Measurements from ENCODE around the gene RPGRIP1. TPM values are rescaled to one million over a fixed set of nuclear protein-coding genes. Genes with fewer than 3 reads are reported as not detected.

RPGRIP1 gene
- total and polyA plus RNA-seq, 9 of the 15 experiments (the other 6 are each of a cell fraction or from before 2014, with no cell fraction given): 0.47 to 0.95 (median 0.65) TPM; not detected in 1

- no peak for TF ChIP-seq TAL1 (IDR thresholded peaks at IDR 0.05)
- no peak for TF ChIP-seq PRPF4 (IDR thresholded peaks at IDR 0.05; ENCODE audit: insufficient read depth, low read depth, low read length, poor library complexity, severe bottlenecking)
- TF ChIP-seq, protein P1, sequence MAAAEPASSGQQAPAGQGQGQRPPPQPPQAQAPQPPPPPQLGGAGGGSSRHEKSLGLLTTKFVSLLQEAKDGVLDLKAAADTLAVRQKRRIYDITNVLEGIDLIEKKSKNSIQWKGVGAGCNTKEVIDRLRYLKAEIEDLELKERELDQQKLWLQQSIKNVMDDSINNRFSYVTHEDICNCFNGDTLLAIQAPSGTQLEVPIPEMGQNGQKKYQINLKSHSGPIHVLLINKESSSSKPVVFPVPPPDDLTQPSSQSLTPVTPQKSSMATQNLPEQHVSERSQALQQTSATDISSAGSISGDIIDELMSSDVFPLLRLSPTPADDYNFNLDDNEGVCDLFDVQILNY (CRISPR knock-in tag; IDR thresholded peaks at IDR 0.05): no peak
- no peak for TF ChIP-seq HDAC1 (IDR thresholded peaks at IDR 0.05)
- no peak for TF ChIP-seq SNIP1 (IDR thresholded peaks at IDR 0.05; ENCODE audit: low read depth)
- TF ChIP-seq PBX2 (CRISPR knock-in tag; IDR thresholded peaks at IDR 0.05; ENCODE audit: low read depth): no peak
- no peak for TF ChIP-seq PBX2 (tag; conservative IDR thresholded peaks at IDR 0.05; ENCODE audit: low read depth)
- TF ChIP-seq EZH2 (IDR thresholded peaks at IDR 0.05; ENCODE audit: borderline replicate concordance, low read depth, low read length): no peak
These were observed 18.1 kb upstream of the RPGRIP1 start (continued) for GRCh38 chr14:21261824-21262223.

GRCh38 chr14:21262410-21262809 lies 17.5 kb upstream of the RPGRIP1 start:
- no peak overlapping the region for H3K4me3 ChIP-seq
- H3K4me1 ChIP-seq (replicated peaks in 1 of 2; ENCODE audit: control insufficient read depth in 2 of 2, insufficient read depth in 2 of 2, low read length in 2 of 2): peaks cover 17 to 25% of the 10 kb centered on the region in 2 experiments
- peaks cover 99% of the 10 kb centered on the region for H3K79me2 ChIP-seq (ENCODE audit: control insufficient read depth, insufficient read depth, low read length)
- no peak overlapping the region; the same call in 2 of the 3 replicates for H3K27ac ChIP-seq (ENCODE audit: extremely low read depth, low read depth, low read length)
- H3K9ac ChIP-seq (ENCODE audit: insufficient read depth in 1 of 2, low read depth in 2 of 2, low read length in 2 of 2): no peak overlapping the region
- H4K20me1 ChIP-seq (replicated peaks; ENCODE audit: control insufficient read depth, insufficient read depth, low read length): peaks cover 68% of the 10 kb centered on the region
- H3K9me1 ChIP-seq (ENCODE audit: control insufficient read depth, insufficient read depth, low read length): no peaks in the 10 kb centered on the region
- 94% methylated on average over 2 of the region's 3 CpGs for whole genome bisulfite sequencing (ENCODE audit: insufficient coverage, low coverage, missing lambda C conversion rate)
- ChIA-PET CTCF (ENCODE audit: low intra/inter-chr PET ratio) (no interaction called here), POLR2A (no interaction called here)
- no TSS peak for BruUV-seq (replicated peaks)
- no peaks in the 10 kb centered on the region for H3K27me3 ChIP-seq (ENCODE audit: control insufficient read depth in 2 of 2, insufficient read depth in 2 of 2, low read length in 2 of 2)
- in situ Hi-C loops (cut with MboI): no loop called here
- H3K4me2 ChIP-seq (ENCODE audit: insufficient read depth, low read length): no peak overlapping the region; the same call in 1 of the 2 replicates
- intact Hi-C loops (cut with micrococcal nuclease): loop anchor here (10.0 kb wide), 1 partner anchor 92 kb away; no protein-coding TSS in a partner anchor
- ATAC-seq (no peak), FAIRE-seq (no peak), DNase-seq (ENCODE audit: extremely low read depth in 1 of 4, low spot score in 3 of 4) (no peak)
- no peak overlapping the region for H2AFZ ChIP-seq (ENCODE audit: low read depth, low read length)
- peaks cover 90% of the 10 kb centered on the region for H3K36me3 ChIP-seq (ENCODE audit: control insufficient read depth, insufficient read depth, low read length)
- H3K9me3 ChIP-seq (replicated peaks; ENCODE audit: control insufficient read depth, insufficient read depth, low read depth, low read length): no peaks in the 10 kb centered on the region
- no peak for TF ChIP-seq ZKSCAN1 (IDR thresholded peaks at IDR 0.05; ENCODE audit: low read depth, low read length)
- no peak for TF ChIP-seq BMI1 (IDR thresholded peaks at IDR 0.05; ENCODE audit: low read length)
- no peak for TF ChIP-seq MXD1 (CRISPR knock-in tag; IDR thresholded peaks at IDR 0.05; ENCODE audit: borderline replicate concordance, poor library complexity, severe bottlenecking)
- TF ChIP-seq ZNF778 (CRISPR knock-in tag; IDR thresholded peaks at IDR 0.05): no peak
- TF ChIP-seq NEUROD1 (IDR thresholded peaks at IDR 0.05; ENCODE audit: borderline replicate concordance, low read depth, low read length, partially characterized antibody): no peak
- TF ChIP-seq SAFB2 (IDR thresholded peaks at IDR 0.05; ENCODE audit: borderline replicate concordance, low read depth, low read length, severe bottlenecking): no peak
- no peak for TF ChIP-seq ZEB2 (IDR thresholded peaks at IDR 0.05)
- no peak for TF ChIP-seq ZNF695 (CRISPR knock-in tag; IDR thresholded peaks at IDR 0.05)
- TF ChIP-seq FIP1L1 (IDR thresholded peaks at IDR 0.05; ENCODE audit: low read depth, low read length, poor library complexity, severe bottlenecking): no peak
- TF ChIP-seq ZFPM2 (CRISPR knock-in tag; IDR thresholded peaks at IDR 0.05): no peak
- no peak for TF ChIP-seq XRCC4 (IDR thresholded peaks at IDR 0.05; ENCODE audit: extremely low read depth, insufficient read depth, insufficient read length)
- peak; percentile 3 for TF ChIP-seq HNRNPK (IDR thresholded peaks at IDR 0.05; ENCODE audit: low read depth, low read length, poor library complexity, severe bottlenecking)
